Activated CD8-positive, alpha-beta memory T cell treated with anti-CD3 and anti-CD28 coated beads, Interleukin-2, amount 50 U/mL, for 1 hour (primary cell): ENCODE measurements around the gene AP1G2.

Experiments
- DNase-seq: peaks from one replicate; pipeline ENCODE4 v3.0.0-alpha.2; 2020; ENCODE audit errors: extremely low read depth

The AP1G2 gene

GRCh38 chr14:23518709-23519108, 48.9 kb downstream of the AP1G2 start:
- no peak for DNase-seq

GRCh38 chr14:23517650-23518326, 49.8 kb downstream of the AP1G2 start:
- no peak for DNase-seq

- DNase-seq = no peak
These were observed 53.0 kb downstream of the AP1G2 start for GRCh38 chr14:23514644-23514957.

- DNase-seq = no peak
These were observed 53.6 kb downstream of the AP1G2 start for GRCh38 chr14:23513818-23514643.

GRCh38 chr14:23513005-23513817, 54.4 kb downstream of the AP1G2 start:
- no peak for DNase-seq

- no peak for DNase-seq
These were observed 55.4 kb downstream of the AP1G2 start for GRCh38 chr14:23512156-23512555.
